C4-2B (cell line): Measurements from ENCODE around the gene PTPRN2.

Experiments used
- CTCF ChIP-seq: fragments of 450-650 bp; conservative IDR thresholded peaks from 2 replicates; pipeline ENCODE4 v1.5.1; 2017; ENCODE audit warnings: mild to moderate bottlenecking
- ZFX ChIP-seq: fragments of 450-650 bp; IDR thresholded peaks from 2 replicates; pipeline ENCODE4 v1.6.1; 2017

DNA sequence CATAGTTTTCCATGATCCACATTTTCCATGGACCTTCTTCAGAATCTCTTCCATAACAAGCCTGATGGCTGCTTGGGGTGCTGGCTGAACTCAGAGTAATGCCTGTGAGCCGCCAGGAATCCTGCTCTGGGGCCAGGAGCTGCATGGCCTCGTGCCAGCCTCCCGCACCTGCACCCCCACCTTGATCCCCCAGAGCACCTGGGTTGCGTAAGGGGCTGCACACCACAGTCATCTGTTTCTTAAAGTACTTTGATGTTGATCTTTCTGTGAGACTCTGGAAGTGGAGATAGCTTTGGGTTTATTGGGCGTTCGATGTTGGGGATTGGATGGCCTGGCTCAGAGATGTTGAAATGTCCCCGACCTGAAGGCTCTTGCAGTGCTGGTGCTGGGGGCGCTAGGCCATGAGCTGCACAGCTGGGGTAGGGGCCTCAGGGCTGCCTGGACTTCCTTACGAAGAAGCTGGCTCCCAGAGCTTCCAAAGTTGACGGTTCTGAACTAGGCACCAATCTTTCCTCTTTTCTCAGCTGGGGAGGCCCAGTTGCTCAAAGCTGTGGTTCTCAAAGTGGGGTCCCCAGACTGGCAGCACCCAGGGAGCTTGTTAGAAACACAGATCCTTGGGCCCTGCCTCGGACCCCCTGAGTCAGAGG, 716.9 kb downstream of the PTPRN2 start:
- TF ChIP-seq CTCF: no peak
- TF ChIP-seq ZFX: no peak
